ENCODE data around the gene LZTFL1. TPM values are rescaled to one million over a fixed set of nuclear protein-coding genes. Genes with fewer than 3 reads are reported as not detected.

LZTFL1 gene
- total RNA-seq, 4 donors from 2014 or later = 13.8 to 44.5 (median 21.0) TPM

- Histone ChIP-seq H3K4me1 (no peaks in the 10 kb centered on the region), H3K27me3 (no peaks in the 10 kb centered on the region), H3K36me3 (no peaks in the 10 kb centered on the region), H3K4me3 (no peak overlapping the region), H3K27ac (no peak overlapping the region), H3K9me3 (no peaks in the 10 kb centered on the region)
- TF ChIP-seq CTCF (IDR thresholded peaks at IDR 0.05) = no peak
- no peak for TF ChIP-seq POLR2A (IDR thresholded peaks at IDR 0.05)
- intact Hi-C loops (cut with DNase I; ENCODE audit: low total_unique reads) = no loop called here
- DNase-seq = no peak
Observed at GRCh38 chr3:45786801-45787495, 55.0 kb downstream of the LZTFL1 start.

- Histone ChIP-seq H3K4me1 (no peaks in the 10 kb centered on the region), H3K9me3 (no peaks in the 10 kb centered on the region), H3K27ac (no peak overlapping the region), H3K27me3 (no peaks in the 10 kb centered on the region), H3K4me3 (no peak overlapping the region), H3K36me3 (no peaks in the 10 kb centered on the region)
- no peak for DNase-seq
- no peak for TF ChIP-seq CTCF (IDR thresholded peaks at IDR 0.05)
- TF ChIP-seq POLR2A (IDR thresholded peaks at IDR 0.05) = no peak
- intact Hi-C loops (cut with DNase I; ENCODE audit: low total_unique reads) = no loop called here
Observed at GRCh38 chr3:45785605-45786150, 56.2 kb downstream of the LZTFL1 start.

- Histone ChIP-seq H3K4me1 (no peaks in the 10 kb centered on the region), H3K4me3 (no peak overlapping the region), H3K36me3 (no peaks in the 10 kb centered on the region), H3K27me3 (no peaks in the 10 kb centered on the region), H3K9me3 (no peaks in the 10 kb centered on the region), H3K27ac (no peak overlapping the region)
- DNase-seq = no peak
- TF ChIP-seq POLR2A (IDR thresholded peaks at IDR 0.05) (no peak), CTCF (IDR thresholded peaks at IDR 0.05) (no peak)
- intact Hi-C loops (cut with DNase I; ENCODE audit: low total_unique reads) = no loop called here
Observed at GRCh38 chr3:45783667-45784066, 58.3 kb downstream of the LZTFL1 start.

- intact Hi-C loops (cut with DNase I; ENCODE audit: low total_unique reads) = no loop called here
- H3K36me3 ChIP-seq = no peaks in the 10 kb centered on the region
- H3K27me3 ChIP-seq = no peaks in the 10 kb centered on the region
- H3K27ac ChIP-seq = no peak overlapping the region
- no peaks in the 10 kb centered on the region for H3K4me1 ChIP-seq
- no peak overlapping the region for H3K4me3 ChIP-seq
- H3K9me3 ChIP-seq = no peaks in the 10 kb centered on the region
- TF ChIP-seq POLR2A (IDR thresholded peaks at IDR 0.05) (no peak), CTCF (IDR thresholded peaks at IDR 0.05) (no peak)
- no peak for DNase-seq
Observed at GRCh38 chr3:45782381-45782780, 59.5 kb downstream of the LZTFL1 start.

- no peak for DNase-seq
- no peaks in the 10 kb centered on the region for H3K36me3 ChIP-seq
- no peak overlapping the region for H3K4me3 ChIP-seq
- H3K27me3 ChIP-seq = no peaks in the 10 kb centered on the region
- no peak overlapping the region for H3K27ac ChIP-seq
- H3K9me3 ChIP-seq = no peaks in the 10 kb centered on the region
- TF ChIP-seq CTCF (IDR thresholded peaks at IDR 0.05) (no peak), POLR2A (IDR thresholded peaks at IDR 0.05) (no peak)
- intact Hi-C loops (cut with DNase I; ENCODE audit: low total_unique reads) = no loop called here
- H3K4me1 ChIP-seq = no peaks in the 10 kb centered on the region
Observed at GRCh38 chr3:45781841-45782240, 60.1 kb downstream of the LZTFL1 start.
